ENCODE measurements around the gene HM13. TPM values are rescaled to one million over a fixed set of nuclear protein-coding genes. Genes with fewer than 3 reads are reported as not detected.

Gene HM13
- total and polyA plus RNA-seq, 2 of the 13 experiments (the other 11 are each of a cell fraction or from before 2014, with no cell fraction given), result 118 to 243 TPM

GRCh38 chr20:31608251-31608945 is 94.2 kb downstream of the HM13 start (continued):
- peak; percentile 78 for TF ChIP-seq ELF1 (CRISPR knock-in tag; IDR thresholded peaks at IDR 0.05)
- TF ChIP-seq MIER2 (CRISPR knock-in tag; IDR thresholded peaks at IDR 0.05), result peak; percentile 91
- peak; percentile 99 for TF ChIP-seq HNF1A (IDR thresholded peaks at IDR 0.05; ENCODE audit: low read depth)
- TF ChIP-seq HNF1A (CRISPR knock-in tag; IDR thresholded peaks at IDR 0.05; ENCODE audit: borderline replicate concordance), result peak; percentile 100
- TF ChIP-seq ZNF816 (CRISPR knock-in tag; IDR thresholded peaks at IDR 0.05; ENCODE audit: borderline replicate concordance), result peak; percentile 88
- no peak for TF ChIP-seq ATAD3A (CRISPR knock-in tag; IDR thresholded peaks at IDR 0.05)
- no peak for TF ChIP-seq SRSF9 (IDR thresholded peaks at IDR 0.05; ENCODE audit: borderline replicate concordance, insufficient read depth, low read depth, low read length, poor library complexity, severe bottlenecking)
- TF ChIP-seq ZNF160 (CRISPR knock-in tag; IDR thresholded peaks at IDR 0.05), result peak; percentile 97
- TF ChIP-seq FOXA3 (CRISPR knock-in tag; IDR thresholded peaks at IDR 0.05), result peak; percentile 99
- no peak for TF ChIP-seq ZBTB40 (IDR thresholded peaks at IDR 0.05)
- peak; percentile 97 for TF ChIP-seq ZBTB40 (CRISPR knock-in tag; IDR thresholded peaks at IDR 0.05)
- peak; percentile 98 for TF ChIP-seq ZKSCAN8 (CRISPR knock-in tag; IDR thresholded peaks at IDR 0.05; ENCODE audit: borderline replicate concordance)
- no peak for TF ChIP-seq ZFP36 (IDR thresholded peaks at IDR 0.05; ENCODE audit: borderline replicate concordance, low read depth, low read length, partially characterized antibody)
- no peak for TF ChIP-seq U2AF2 (IDR thresholded peaks at IDR 0.05; ENCODE audit: low read depth, low read length)
- peak; percentile 87 for TF ChIP-seq SMAD9 (CRISPR knock-in tag; IDR thresholded peaks at IDR 0.05)

Data from HepG2 (cell line).